NCI-H1417 (cell line): ENCODE results near the gene TBX1.
A peak's percentile ranks its signal among the peaks of the same experiment; 100 is the strongest.

Source experiments
- DNase-seq, 3 experiments: peaks; one replicate each; lab custom pipeline; 2025; lab: John Stamatoyannopoulos, UW

The TBX1 gene

GRCh38 chr22:19760058-19760950 is at the start of gene TBX1:
TSS of gene TBX1 (plus strand) at chr22:19760778. CDS start at chr22:19760844, 66 bp downstream.
- DNase-seq, result peak in 1 of 3 experiments; percentile 7

DNA sequence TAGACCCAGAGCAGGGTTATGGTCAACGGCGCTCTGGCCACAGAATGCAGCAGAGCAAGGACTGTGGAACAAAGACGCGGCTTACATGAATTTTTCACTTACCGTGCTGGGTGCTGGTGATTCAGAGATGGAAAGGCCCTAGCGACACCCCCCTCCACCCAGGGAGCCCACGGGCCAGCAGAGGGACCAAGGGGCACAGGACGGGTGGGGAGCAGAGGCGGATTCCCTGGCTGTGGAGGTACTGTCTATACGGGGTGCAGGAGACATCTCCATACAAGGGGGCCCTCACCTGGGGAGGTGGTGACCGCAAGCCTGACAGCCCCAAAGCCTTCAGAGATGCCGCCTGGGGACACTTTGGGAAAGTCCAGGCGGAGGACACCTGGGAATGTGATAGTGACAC is 47.3 kb upstream of the TBX1 start:
- DNase-seq, result no peak

DNA sequence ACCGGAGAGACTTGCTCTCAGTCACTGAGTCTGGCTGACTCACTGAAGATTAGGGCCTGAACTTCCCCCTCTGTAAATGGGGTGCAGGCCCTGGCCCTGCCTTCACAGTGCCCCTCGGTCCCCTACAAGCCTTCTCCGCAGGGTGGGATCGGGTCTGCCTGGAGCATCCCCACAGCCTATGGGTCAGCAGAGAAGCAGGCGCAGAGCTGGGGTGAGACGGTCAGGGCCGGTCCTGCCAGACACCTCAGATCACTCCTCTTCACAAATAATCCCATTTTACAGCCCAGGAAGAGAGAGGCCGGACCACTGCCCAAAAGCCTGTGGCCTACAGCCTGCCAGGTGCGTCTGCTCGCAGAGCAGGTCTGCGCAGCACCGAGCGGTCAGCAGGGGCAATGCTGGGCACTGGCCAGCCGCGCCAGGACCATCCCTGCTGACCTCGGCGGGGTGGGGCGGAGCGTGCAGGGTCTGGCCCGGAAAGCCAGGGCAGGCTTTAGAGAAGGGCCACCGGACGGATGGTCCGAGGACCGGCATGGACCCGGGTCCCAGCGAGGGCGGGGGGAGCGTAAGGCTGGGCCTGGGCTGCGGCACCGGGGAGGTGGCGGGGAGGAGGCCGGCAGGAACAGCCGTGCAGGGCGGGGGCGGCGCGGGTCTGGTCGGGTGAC is 46.8 kb upstream of the TBX1 start:
- peak in 2 of 3 experiments; percentile 38 to 41 for DNase-seq

DNA sequence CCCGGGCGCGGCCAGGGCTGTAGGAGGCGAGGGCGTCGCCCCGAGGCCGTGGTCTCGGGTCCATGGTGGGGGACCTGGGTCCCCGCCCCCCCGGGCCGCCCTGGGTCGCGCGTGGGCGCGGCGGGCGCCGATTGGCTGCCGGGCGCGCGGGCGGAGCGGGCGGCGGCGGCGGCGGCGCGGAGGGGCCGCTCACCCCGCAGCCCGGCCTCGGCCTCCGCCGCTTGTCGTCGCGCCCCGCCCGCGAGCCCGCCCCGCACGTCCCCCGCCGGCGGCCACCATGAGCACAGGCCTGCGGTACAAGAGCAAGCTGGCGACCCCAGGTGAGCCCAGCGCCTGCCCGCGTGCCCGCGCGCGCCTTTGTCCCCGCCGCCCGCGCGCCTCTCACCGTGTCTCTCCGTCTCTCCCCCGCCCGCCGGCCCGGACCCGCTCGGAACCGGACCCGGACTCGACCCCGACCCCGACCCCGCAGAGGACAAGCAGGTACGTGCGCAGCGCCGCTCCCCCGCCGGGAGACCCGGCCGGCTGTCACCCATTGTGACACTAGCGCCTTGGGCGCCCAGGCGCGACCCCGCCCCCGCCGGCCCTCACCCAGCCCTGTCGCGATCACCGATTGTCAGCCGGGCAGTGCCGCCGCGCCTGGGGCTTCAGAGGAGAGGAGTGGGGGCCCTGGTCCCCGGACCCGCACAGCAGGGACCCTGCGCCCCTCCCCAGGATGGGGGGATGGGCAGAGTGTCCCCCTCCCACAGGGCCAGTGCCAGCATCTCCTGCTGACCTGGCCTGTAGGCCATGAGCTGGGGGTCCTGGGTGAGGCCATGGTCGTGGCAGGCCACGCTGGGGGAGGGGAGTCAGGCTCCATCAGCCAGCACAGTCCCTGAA is 46.0 kb upstream of the TBX1 start, which contains the start of gene SEPTIN5:
SEPTIN5 (plus strand) TSS at position 192 of the 876 bp plus-strand sequence; CDS start at position 278, 86 bp downstream.
- peak in 2 of 3 experiments; percentile 38 to 43 for DNase-seq

DNA sequence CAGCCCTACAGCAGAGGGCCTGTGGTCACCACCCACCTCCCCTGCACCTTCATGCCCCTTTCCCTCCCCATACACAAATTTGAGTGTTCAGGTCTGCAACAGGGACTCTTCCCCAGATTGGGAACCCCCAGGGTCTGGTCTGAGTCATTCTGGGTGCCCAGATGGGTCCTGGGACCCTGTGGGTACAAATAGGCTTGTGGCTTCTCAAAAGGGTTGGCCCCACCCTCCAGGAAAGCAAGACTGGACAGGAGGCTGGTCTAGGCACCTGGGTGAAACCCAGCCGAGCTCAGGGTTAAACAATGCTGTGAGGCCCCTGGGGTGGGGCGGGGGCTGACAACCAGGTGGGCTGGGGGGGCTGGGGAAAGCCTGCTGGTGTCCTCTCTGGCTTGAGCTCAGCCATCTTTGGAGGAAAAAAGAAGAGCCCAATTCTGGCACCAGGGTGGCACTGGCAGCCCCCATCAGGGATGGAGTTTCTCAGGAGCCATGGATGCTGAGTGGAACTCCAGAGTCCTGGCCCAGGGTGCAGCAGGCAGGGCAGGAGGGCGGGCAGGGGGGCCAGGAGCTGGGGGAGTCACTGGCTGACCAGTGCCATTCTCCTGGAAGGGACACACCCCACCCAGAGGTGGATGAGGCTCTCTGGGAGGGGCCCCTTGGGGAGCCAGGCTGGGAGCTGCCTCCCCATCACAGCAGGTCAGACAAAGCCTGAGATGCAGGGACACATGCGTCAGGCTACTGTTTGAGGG is 45.2 kb upstream of the TBX1 start:
- no peak for DNase-seq

GRCh38 chr22:19716041-19716828 is 44.3 kb upstream of the TBX1 start:
- no peak for DNase-seq

DNA sequence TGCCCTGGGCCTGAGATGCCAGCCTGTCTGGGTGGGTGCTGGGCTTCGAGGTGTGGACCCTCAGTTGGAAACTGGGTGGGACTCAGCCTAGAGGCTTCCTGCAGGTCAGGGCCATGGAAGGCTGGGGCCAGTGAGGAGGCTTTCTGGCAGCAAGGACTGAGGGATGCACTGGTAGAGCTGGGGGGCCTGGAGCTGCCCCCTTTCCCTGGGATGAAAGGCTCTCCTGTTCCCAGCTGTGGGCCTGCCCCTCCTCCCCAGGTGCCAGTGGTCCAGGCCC is 43.8 kb upstream of the TBX1 start:
- DNase-seq, result no peak

DNA sequence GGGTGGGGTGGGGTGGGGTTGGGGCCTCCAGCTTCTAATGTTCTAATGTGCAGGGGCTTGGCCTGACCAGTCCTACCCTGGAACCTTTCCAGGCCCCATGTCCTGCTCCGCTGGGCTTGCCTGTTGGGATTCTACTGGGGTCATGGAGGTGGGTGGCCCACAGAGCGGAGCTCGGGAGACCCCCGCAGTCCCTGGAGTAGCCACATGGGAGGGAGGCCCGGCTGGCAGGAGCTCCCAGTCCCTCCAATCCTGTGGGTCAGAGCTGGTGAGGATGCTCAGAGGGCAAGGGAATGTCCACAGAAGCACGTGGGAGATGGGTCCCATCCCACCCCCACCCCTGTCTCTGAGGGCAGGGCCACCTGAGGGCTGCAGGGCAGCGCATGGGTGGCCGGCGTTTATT is 43.4 kb upstream of the TBX1 start:
- DNase-seq, result no peak

DNA sequence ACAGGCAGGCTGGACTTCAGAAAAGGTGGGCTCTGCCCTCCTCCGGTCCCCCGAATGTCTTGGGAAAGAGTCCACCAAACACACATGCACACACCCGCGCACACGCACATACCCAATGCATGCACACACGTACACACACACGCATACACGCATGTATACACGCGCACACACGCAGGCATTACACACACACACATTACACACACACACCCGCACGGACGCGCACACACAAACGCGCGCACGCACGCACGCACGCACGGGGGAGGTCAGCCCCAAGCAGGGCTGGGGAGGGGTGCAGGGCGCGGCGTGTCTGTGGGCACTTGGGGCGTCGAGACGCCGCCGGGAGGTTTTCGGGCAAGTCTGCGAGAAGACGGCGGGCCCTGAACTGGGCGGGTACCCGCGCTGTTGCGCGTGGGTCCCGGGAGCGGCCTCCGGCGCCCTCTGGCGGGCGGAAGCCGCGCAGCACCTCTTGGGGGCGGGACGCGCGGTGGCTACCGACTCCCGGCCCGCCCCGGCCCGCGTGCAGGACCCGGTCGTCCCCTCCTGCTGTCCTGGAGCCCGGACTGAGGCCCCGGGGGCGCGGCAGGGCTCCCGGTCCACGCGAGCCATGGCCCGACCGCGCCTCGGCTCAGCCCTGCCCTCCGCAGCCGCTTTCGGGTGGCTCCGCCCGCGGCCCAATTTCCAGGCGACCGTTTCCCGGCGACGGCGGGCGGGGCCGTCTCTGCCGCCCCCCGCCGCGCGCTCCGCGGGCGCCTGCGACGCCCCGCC is 42.7 kb upstream of the TBX1 start:
- DNase-seq, result peak; percentile 50 to 55 (median 55)

DNA sequence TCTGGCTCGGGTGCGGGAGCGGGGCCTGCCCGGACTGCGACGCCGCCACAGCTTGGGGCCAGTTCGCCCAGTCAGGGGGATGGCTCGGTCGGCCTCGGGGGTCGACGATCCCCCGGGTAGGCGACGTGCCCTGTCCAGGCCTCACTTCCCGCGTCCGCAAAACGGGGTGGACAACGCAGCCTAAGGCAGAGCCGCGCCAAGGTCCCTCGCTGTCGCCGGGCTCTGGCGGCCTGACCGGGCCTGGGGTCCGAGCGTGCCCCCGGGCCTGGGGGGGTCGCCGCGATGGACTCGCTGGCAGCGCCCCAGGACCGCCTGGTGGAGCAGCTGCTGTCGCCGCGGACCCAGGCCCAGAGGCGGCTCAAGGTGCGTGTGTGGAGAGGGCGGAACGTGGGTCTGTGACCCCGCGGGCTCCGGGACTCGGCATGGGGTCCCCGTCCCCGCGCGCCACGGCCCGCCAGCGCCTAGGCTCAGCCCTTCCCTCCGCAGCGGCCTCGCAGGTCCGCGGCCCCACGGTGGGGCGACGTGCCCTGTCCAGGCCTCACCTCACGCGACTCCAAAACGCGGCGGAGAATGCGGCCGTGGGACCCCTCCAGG is 42.0 kb upstream of the TBX1 start:
- no peak for DNase-seq

DNA sequence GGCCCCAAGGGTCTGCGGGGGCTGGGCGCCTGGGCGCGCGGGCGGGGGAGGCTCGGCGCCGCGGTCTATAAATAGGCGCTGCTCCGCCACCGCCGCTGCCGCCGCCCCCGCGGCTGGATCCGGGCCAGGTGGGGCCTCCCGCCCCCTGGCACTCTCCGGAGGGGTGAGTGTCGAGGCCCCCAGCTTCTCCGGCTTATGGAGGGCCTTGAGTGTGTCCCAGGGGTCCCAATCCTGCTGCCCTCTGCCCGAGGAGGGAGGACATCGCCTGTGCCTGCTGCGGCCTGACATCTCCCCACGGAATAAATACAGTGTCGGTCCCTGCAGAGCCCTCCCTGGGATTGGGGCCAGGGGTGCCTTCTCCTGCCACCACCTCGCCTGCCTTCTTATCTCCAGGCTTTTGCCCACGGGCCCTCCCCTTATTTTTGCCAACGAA is 41.5 kb upstream of the TBX1 start:
- DNase-seq, result no peak

GRCh38 chr22:19719488-19720021 is 41.0 kb upstream of the TBX1 start:
- DNase-seq, result no peak

GRCh38 chr22:19720150-19720827 is 40.3 kb upstream of the TBX1 start:
- DNase-seq, result no peak

DNA sequence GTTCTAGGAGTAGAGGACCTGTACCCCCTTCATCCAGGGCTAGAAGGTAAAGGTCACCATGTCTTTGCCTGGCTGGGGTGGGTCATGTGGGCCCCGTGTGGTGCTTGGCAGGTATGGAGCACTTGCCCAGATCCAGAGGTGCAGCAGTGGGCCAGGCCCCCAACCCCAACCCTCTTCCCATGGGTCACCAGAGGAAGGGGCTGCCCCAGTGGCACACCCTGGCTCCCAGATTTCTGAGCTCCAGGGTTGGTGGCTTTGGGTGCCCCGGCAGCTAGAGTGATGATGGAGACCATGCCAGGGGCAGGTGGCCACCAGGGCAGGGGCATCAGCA is 39.6 kb upstream of the TBX1 start:
- no peak for DNase-seq

DNA sequence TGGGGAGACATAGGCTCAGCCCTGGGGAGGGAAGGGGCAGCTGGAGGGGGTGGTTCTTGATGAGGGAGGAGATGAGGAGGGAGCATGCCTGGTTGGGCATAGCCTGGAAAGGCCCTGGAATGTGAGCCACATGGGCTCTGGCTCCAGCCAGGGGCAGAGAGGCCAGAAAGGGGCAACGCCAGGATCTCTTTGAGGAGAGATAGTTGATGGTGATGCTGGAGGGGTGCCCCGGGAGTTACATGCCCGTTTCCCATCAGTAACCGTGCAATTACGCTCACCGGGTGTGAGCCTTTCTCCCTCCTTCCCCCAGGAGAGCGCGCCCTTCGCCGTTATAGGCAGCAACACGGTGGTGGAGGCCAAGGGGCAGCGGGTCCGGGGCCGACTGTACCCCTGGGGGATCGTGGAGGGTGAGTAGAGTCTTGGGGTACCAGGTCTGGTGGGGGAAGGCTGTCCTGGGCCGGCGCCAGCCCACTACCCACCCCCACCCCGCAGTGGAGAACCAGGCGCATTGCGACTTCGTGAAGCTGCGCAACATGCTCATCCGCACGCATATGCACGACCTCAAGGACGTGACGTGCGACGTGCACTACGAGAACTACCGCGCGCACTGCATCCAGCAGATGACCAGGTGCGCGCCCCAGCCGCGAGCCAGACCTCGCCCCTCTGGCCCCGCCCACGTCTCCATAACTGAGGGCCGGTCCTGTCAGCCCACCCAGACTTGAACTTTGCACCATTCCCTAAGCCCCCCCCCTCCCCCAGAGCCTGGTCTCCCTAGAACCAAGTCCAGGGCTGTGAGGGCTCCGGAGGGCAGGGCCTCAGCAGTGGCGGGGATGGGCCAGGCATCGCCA is 39.0 kb upstream of the TBX1 start:
- DNase-seq, result no peak

DNA sequence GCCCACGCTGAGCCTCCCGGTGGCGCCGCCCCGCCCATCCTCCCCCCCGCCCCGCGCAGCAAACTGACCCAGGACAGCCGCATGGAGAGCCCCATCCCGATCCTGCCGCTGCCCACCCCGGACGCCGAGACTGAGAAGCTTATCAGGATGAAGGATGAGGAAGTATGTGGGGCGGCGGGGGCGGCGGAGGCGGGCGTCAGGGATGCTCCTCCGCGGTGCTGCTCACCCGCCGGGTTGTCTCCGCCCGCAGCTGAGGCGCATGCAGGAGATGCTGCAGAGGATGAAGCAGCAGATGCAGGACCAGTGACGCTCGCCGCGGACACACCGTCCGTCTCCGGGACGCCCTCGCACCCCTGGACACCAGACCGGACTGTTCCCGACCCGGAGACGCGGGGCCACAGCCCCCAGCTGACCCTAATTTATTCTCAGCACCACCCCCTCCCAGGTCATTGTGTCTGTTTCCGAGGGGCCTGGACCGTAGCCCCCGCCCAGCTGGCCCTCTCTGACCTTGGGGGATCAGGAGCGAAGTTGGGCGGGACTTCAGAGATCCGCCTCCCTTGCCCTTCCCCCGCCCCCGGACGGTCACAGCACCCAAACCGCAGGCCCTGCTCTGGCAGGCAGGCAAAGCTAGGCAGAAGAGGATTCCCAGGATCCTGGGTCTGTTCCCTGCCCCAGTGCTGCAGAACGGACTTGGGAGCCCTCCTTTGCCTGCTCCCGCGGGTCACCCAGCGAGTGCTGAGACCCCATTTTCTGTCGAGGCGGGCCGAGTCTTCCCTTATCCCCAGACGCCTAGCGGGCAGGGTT is 38.2 kb upstream of the TBX1 start:
- DNase-seq, result no peak

DNA sequence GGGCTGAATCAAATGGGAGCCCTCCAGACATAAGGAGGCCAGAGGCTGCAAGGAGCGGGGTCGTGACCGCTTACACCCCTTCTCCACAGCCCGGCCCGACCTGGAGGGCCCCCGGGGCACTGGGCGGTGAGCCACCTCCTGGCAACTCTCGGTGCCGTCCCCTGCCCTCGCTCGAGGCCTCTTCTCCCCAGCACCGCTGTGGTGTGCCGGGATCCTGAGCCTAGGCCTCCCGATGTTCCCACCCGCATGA is 37.7 kb upstream of the TBX1 start:
- DNase-seq, result no peak
